ENCODE measurements around the gene ACADSB. TPM values are rescaled to one million over a fixed set of nuclear protein-coding genes. Genes with fewer than 3 reads are reported as not detected.

The ACADSB gene
- total RNA-seq, 3 donors from 2014 or later: 34.8 to 48.9 (median 38.2) TPM

DNA sequence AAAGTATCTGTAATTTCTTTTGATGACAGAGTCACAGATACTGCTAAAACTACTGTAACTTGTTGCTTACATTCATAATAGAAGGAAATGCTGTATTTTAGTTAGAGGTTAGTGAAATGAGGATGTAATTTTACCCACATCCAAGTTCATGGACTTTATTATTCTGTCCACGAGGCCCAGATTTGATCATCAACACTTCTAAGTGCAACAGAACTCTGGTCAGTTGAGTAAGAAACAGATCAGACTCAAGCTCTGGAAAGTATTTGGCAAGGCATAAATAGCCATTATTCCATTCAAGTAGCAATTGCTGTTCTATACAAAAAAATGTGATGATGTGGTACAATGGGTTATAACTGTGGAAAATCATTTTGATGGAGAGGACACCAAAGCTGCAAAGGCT lies 22.3 kb downstream of the ACADSB start:
- intact Hi-C loops (cut with DNase I, micrococcal nuclease): no loop called here
- TF ChIP-seq CTCF (IDR thresholded peaks at IDR 0.05): no peak
- no peaks in the 10 kb centered on the region for H3K4me1 ChIP-seq (ENCODE audit: low read depth)
- no peak overlapping the region for H3K4me3 ChIP-seq
- H3K9me3 ChIP-seq: no peaks in the 10 kb centered on the region
- DNase-seq (no peak), ATAC-seq (no peak)
- H3K36me3 ChIP-seq (ENCODE audit: low read depth): no peaks in the 10 kb centered on the region

- DNase-seq: no peak
- ATAC-seq: no peak
- intact Hi-C loops (cut with DNase I, micrococcal nuclease): no loop called here
- Histone ChIP-seq H3K36me3 (ENCODE audit: low read depth) (no peaks in the 10 kb centered on the region), H3K4me3 (no peak overlapping the region), H3K9me3 (no peaks in the 10 kb centered on the region), H3K4me1 (ENCODE audit: low read depth) (no peaks in the 10 kb centered on the region)
- TF ChIP-seq CTCF (IDR thresholded peaks at IDR 0.05): no peak
Observed at GRCh38 chr10:123034332-123034731, 25.5 kb downstream of the ACADSB start.

DNA sequence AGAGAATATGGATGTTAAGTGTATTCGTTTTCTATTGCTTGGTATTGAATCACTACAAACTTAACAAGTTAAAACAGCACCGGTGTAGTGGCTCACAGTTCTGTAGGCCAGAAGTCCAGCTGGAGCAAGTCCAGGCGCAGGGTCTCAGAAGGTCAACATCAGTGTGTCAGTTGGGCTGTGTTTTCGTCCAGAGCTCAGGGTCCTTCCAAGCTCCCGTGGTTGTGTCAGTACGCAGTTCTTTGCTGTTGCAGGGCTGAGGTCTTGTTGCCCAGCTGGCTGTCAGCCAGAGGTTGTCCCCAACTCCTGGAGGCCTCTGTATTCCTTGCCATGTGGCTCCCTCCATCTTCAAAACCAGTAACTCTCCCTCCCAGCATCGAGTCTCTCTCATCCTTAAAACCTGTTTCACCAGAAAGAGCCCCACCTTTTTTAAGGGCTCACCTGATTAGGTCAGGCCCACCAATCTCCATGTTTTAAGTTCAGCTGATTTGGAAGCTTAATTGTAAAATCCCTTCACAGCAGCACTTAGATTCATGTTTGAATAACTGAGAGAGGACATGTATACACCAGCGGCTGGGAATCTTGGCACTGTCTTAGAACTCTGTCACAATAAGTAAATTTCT lies 26.8 kb downstream of the ACADSB start:
- H3K4me3 ChIP-seq: no peak overlapping the region
- no peaks in the 10 kb centered on the region for H3K4me1 ChIP-seq (ENCODE audit: low read depth)
- ATAC-seq (no peak), DNase-seq (no peak)
- H3K9me3 ChIP-seq: no peaks in the 10 kb centered on the region
- intact Hi-C loops (cut with DNase I, micrococcal nuclease): no loop called here
- no peaks in the 10 kb centered on the region for H3K36me3 ChIP-seq (ENCODE audit: low read depth)
- TF ChIP-seq CTCF (IDR thresholded peaks at IDR 0.05): no peak

- no peak overlapping the region for H3K4me3 ChIP-seq
- ATAC-seq (no peak), DNase-seq (no peak)
- no peak for TF ChIP-seq CTCF (IDR thresholded peaks at IDR 0.05)
- H3K36me3 ChIP-seq (ENCODE audit: low read depth): no peaks in the 10 kb centered on the region
- H3K4me1 ChIP-seq (ENCODE audit: low read depth): no peaks in the 10 kb centered on the region
- H3K9me3 ChIP-seq: no peaks in the 10 kb centered on the region
- intact Hi-C loops (cut with DNase I, micrococcal nuclease): no loop called here
Observed at GRCh38 chr10:123038782-123039631, 30.2 kb downstream of the ACADSB start.

DNA sequence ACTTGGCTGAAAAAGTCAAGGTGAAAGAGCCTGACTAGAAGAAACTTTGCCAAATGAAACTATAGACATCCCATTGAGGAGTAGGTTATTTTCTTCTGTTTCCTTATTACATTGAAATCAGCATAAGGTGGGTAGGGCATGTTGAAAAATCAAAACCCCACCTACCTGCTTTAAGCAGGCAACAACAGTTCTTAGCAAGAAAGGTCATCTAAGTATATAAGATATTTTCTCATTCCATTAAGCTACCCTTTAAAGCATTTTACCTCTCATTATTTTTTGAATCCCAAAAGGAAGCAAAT lies 30.8 kb downstream of the ACADSB start:
- no peak for DNase-seq
- H3K9me3 ChIP-seq: no peaks in the 10 kb centered on the region
- intact Hi-C loops (cut with DNase I, micrococcal nuclease): no loop called here
- ATAC-seq: peak; percentile 62
- TF ChIP-seq CTCF (IDR thresholded peaks at IDR 0.05): no peak
- no peaks in the 10 kb centered on the region for H3K4me1 ChIP-seq (ENCODE audit: low read depth)
- no peak overlapping the region for H3K4me3 ChIP-seq
- H3K36me3 ChIP-seq (ENCODE audit: low read depth): no peaks in the 10 kb centered on the region
